Measurements from ENCODE around the gene IGF2BP2. TPM values are rescaled to one million over a fixed set of nuclear protein-coding genes. Genes with fewer than 3 reads are reported as not detected.
"Not testable (repeated sequence)": the region's sequence is repeated elsewhere in the genome, so short reads cannot be mapped to it uniquely, and the experiment has no call there.

Gene IGF2BP2
- total RNA-seq, 4 donors from 2014 or later = 5.1 to 29.8 (median 9.3) TPM

DNA sequence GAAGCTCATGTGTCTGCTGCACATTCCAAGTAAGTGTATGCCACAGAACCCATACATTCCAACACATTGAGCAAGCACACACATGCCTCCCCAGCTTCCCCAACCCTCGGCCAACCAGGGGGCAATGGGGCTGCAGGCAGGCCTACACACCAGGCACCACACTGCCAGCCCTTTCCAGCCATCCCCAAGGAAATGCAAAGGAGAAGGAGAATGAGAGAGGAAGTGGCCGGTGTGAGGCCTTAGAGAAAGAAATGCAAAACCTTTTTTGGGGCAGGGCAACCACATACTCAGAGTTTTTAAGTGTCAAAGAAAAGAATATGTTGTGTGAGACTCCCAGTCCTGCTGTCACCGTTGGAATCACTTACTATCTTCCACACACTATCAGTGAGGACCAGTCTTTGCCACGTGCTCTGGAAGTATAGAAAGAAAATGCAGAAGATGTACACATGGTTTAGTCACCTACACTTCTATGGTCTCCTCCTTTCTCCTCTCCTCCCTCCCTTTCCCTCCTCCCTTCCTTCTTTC is 11.1 kb downstream of the IGF2BP2 start:
- no peak for DNase-seq (ENCODE audit: low spot score in 2 of 2)
- H3K4me3 ChIP-seq (ENCODE audit: low read depth, poor library complexity, severe bottlenecking) = no peak overlapping the region
- intact Hi-C loops (cut with DNase I; ENCODE audit: low total_unique reads) = no loop called here
- 56 to 59% methylated on average over 4 of the region's 4 CpGs for WGBS, 2 donors
- TF ChIP-seq, protein P1, sequence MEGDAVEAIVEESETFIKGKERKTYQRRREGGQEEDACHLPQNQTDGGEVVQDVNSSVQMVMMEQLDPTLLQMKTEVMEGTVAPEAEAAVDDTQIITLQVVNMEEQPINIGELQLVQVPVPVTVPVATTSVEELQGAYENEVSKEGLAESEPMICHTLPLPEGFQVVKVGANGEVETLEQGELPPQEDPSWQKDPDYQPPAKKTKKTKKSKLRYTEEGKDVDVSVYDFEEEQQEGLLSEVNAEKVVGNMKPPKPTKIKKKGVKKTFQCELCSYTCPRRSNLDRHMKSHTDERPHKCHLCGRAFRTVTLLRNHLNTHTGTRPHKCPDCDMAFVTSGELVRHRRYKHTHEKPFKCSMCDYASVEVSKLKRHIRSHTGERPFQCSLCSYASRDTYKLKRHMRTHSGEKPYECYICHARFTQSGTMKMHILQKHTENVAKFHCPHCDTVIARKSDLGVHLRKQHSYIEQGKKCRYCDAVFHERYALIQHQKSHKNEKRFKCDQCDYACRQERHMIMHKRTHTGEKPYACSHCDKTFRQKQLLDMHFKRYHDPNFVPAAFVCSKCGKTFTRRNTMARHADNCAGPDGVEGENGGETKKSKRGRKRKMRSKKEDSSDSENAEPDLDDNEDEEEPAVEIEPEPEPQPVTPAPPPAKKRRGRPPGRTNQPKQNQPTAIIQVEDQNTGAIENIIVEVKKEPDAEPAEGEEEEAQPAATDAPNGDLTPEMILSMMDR (IDR thresholded peaks at IDR 0.05) = no peak
- TF ChIP-seq POLR2A (IDR thresholded peaks at IDR 0.05) = no peak

DNA sequence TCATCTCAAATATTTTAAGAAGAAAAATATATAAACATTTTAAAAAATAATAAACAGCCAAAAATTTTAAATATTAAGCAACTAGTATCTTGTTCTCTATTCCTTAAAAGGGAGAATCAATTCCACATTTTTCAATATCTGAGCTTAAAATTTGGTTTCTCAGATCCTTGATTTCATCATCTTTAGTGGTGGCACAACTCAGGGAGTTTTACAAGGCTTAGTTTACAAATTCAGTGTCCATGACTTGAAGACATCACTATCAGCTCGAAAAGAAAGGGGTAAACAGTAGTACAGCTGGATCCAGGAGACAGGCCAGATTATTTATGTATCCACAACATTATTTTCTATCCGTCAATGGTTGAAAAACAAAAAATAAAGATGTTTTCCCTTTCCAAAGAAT is 11.6 kb downstream of the IGF2BP2 start:
- no peak for DNase-seq (ENCODE audit: low spot score in 2 of 2)
- intact Hi-C loops (cut with DNase I; ENCODE audit: low total_unique reads) = no loop called here
- TF ChIP-seq, protein P1 (IDR thresholded peaks at IDR 0.05) = no peak
- TF ChIP-seq POLR2A (IDR thresholded peaks at IDR 0.05) = no peak
- H3K4me3 ChIP-seq (ENCODE audit: low read depth, poor library complexity, severe bottlenecking) = no peak overlapping the region
- WGBS, 2 donors = 61 to 67% methylated on average over 2 of the region's 2 CpGs

DNA sequence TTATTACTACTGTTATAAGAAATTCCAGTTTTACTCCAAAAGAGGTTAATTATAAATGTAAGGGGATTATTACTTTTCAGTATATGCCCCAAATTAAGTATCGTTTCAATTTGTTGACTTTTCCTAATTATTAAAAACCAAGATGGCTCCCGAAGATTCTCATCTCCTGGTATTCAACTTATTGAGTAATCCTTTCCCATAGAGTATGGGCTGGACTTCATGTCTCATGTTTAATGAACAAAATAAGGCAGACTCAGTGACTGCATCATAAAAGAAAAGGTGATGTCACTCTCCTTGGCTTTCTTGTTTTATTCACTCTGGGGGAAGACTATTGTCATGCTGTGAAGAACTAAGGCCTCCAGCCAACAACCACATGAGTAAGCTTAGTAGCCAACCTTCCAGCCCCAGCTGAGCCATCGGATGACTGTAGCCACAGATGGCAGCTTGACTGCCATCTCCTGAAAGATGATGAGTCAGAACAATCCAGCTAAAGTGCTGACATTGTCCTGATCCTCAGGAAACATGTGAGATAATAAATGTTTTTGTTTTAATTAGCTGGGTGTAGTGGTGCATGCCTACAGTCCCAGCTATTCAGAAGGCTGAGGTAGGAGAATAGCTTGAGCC is 17.3 kb downstream of the IGF2BP2 start:
- no peak for TF ChIP-seq POLR2A (IDR thresholded peaks at IDR 0.05)
- TF ChIP-seq, protein P1 (IDR thresholded peaks at IDR 0.05) = no peak
- H3K4me3 ChIP-seq (ENCODE audit: low read depth, poor library complexity, severe bottlenecking) = no peak overlapping the region
- intact Hi-C loops (cut with DNase I; ENCODE audit: low total_unique reads) = no loop called here
- WGBS, 2 donors = 83 to 85% methylated on average over 3 of the region's 3 CpGs
- DNase-seq (ENCODE audit: low spot score in 2 of 2) = no peak

GRCh38 chr3:185798831-185799110 is 26.1 kb downstream of the IGF2BP2 start:
- WGBS, 2 donors = 90 to 91% methylated on average over 6 of the region's 6 CpGs
- intact Hi-C loops (cut with DNase I; ENCODE audit: low total_unique reads); H3K4me3 ChIP-seq (ENCODE audit: low read depth, poor library complexity, severe bottlenecking); DNase-seq (ENCODE audit: low spot score in 2 of 2): not testable (repeated sequence)

DNA sequence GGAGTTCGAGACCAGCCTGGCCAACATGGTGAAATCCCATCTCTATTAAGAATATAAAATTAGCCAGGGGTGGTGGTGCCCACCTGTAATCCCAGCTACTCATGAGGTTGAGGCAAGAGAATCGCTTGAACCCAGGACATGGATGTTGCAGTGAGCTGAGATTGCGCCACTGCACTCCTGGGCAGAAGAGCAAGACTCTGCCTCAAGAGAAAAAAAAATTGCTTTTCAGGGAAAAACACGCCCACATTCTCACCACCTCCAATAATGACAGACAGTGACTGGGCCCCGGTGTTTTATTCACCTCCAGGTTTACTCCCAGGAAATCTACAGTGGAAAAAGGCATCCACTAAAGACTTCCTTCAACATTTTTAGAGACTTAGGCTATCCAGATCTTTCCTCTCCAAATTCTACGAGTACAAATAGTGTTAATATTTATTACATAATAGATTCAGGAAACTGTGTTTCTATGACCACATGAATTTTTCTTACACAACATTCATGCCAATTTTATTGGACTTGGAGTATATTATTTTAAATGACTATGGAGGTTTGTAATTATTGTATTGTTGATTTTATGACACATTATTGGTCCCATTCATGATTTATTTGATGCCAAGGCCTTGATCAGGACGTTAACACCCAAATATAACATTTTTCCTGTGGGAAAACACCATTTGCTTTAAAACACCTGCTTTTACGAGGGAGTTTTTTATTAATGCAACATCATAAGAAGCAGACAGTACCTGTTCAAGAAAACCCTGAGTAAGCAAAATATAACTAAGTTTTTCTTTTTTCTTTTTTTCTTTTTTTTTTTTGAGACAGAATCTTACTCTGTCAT is 26.6 kb downstream of the IGF2BP2 start:
- no peak overlapping the region for H3K4me3 ChIP-seq (ENCODE audit: low read depth, poor library complexity, severe bottlenecking)
- intact Hi-C loops (cut with DNase I; ENCODE audit: low total_unique reads) = no loop called here
- no peak for DNase-seq (ENCODE audit: low spot score in 2 of 2)
- WGBS, 2 donors = 82 to 83% methylated on average over 8 of the region's 8 CpGs
- TF ChIP-seq POLR2A (IDR thresholded peaks at IDR 0.05) = no peak
- TF ChIP-seq, protein P1 (IDR thresholded peaks at IDR 0.05) = no peak

- WGBS, 2 donors = 56 to 81% methylated on average over 8 of the region's 8 CpGs
- intact Hi-C loops (cut with DNase I; ENCODE audit: low total_unique reads) = no loop called here
- no peak overlapping the region for H3K4me3 ChIP-seq (ENCODE audit: low read depth, poor library complexity, severe bottlenecking)
- DNase-seq (ENCODE audit: low spot score in 2 of 2) = no peak
- TF ChIP-seq POLR2A (IDR thresholded peaks at IDR 0.05) = no peak
Measured at GRCh38 chr3:185797108-185797881, 27.5 kb downstream of the IGF2BP2 start.

Data from lower leg skin (tissue), 4 donors.